ENCODE results near the gene CAMTA1. TPM values are rescaled to one million over a fixed set of nuclear protein-coding genes. Genes with fewer than 3 reads are reported as not detected.

CAMTA1 gene
- polyA plus RNA-seq, 4 donors: 89.3 to 98.2 (median 92.9) TPM

DNA sequence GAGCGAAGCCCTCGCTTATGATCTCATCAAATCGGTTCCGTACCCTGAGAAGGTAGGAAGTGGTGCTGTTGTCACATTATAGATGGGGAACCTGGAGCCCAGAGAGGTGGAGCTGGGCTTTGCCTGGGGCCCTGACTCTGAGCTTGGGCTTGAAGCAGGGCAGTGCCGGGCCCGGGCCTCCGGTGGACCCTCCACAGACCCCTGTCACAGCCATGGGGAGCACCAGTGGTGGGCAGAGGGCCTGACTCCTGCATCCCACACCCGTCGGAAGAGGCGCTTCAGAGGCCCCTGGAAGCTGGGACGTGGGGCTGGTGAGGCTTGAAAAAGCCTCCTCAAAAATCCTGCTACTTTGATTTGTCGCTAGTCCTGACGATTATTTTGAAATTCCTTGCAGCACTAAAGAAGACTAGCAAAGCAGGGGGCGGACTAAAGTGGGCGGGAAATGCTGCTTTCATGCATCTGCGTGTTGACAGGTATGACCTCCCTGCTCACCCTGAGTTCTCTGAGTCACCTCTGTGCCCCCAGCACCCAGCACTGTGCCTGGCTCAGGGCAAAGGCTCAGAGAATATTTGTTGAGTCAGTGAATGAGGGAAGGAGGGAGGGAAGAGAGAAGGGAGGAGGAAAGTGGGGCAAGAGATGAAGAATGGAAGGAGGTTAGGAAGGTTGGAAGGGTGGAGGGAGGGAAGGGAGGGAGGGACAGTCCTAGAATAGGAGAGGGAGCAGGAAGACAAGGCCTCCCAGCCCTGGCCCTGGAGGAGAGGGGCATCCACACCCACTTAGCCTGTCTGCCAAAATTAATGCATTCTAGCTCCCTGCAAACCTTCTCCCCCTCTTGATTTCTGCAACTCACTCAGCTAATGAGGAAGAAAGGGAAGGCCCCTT is 723.0 kb downstream of the CAMTA1 start:
- no peak for DNase-seq (ENCODE audit: low read depth in 4 of 4, low spot score in 3 of 4)

DNA sequence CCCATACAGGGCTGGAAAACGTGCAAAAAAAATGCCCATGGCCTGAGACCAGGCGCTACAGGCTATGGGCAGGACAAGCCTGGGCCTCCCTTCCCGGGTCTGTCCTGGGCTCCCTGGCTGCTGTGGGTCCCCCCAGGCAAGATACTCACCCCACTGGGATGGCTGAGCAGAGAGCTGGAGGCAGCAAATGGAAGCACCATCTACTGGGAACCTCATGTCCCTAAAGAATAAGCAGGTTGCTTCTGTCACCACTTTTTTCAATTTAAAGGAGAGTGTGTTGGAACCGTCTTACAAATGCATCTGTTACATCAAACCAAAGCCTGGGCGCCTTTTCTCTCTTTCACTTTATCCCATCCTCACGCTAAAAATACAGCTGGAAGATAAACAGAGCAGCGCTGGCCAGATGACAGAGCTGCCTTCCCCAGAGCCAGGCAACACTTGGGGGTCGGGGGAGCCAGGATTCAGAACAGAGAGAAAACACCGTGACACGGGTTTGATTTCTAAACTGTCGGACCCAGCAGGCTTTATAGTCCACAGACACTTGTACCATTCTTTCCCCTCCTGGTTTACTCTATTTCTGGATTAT is 723.8 kb downstream of the CAMTA1 start:
- no peak for DNase-seq (ENCODE audit: low read depth in 4 of 4, low spot score in 3 of 4)

DNA sequence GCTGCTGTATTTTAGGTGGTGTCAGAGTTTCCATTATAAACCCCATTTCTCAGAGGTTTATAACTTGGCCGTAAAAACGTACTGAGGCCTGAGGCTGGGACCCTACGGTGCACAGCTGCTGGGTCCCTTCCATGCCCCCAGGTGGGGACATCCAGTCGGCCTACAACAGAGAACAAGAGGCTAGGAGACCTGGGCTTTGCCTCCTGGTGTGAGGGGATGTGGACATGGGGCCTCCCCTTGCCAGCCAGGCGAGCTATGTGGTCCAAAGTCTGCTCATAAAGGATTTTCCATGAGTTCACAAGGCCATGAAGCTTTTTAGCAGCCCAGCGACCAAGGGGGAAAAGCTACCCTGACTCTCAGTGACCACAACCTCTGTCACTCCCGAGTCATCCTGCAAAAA is 724.3 kb downstream of the CAMTA1 start:
- DNase-seq (ENCODE audit: low read depth in 4 of 4, low spot score in 3 of 4): no peak

DNA sequence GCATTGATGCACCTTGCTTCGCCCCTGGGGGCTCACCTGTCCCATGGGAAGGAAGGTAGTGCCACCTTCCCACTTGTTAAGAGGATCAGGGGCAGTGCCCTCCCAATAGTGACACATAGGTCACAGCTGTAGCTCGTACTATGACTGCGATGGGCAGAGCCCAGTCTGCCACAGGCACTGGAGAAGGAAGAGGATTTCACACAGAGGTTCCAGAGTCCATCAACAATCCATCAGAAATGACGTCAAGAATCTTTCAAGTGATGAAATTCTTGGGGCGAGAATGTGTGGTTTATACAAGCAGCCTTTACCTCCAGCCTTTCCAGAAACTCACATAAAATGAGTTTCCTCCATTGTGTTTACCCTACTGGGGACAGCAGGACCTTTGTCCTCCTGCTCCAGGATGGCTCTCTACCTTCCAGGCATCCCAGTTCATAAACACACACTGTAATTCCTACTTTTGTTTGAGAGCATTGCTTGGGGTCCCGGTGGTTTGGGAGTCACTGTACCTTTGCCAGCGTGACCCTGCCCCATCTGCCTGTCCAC is 725.2 kb downstream of the CAMTA1 start:
- DNase-seq (ENCODE audit: low read depth in 4 of 4, low spot score in 3 of 4): no peak

DNA sequence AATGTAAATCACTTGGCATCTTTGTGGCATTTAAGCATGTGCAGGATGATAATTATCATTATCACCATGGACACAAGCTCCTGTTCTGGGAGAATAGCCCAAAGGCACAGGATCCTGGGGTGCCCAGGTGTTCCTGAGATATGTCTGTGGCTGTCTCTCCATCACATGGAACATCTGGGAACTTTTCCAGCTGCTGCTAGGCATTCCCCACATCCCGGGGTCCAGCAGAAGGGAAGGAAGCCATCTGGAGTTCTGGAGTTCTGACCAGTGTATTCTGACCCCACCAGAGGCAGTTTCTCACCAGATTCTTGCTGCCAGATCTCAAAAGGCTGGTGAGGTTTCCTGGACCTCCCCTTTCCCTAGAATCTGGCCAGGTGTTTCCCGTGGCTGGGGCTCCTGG is 726.1 kb downstream of the CAMTA1 start:
- DNase-seq (ENCODE audit: low read depth in 4 of 4, low spot score in 3 of 4): no peak

DNA sequence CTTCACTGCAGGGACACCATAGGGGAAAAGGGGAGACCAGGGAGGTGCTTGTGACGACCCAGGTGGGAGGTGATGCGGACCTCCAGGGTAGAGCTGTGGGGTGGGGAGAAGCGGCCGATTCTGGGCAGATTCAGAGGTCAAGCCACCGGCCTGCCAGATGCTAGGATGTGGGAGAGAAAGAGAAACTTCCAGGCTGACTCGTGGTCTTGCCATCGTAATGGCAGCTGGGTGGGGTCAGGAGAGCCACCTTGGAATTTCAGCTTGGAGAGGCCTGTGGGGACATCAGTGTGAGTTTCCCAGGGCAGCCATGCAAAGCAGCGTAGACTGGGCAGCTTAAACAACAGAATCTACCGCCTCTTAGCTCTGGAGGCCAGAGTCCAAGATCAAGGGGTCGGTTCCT is 727.8 kb downstream of the CAMTA1 start:
- DNase-seq (ENCODE audit: low read depth in 4 of 4, low spot score in 3 of 4): no peak

DNA sequence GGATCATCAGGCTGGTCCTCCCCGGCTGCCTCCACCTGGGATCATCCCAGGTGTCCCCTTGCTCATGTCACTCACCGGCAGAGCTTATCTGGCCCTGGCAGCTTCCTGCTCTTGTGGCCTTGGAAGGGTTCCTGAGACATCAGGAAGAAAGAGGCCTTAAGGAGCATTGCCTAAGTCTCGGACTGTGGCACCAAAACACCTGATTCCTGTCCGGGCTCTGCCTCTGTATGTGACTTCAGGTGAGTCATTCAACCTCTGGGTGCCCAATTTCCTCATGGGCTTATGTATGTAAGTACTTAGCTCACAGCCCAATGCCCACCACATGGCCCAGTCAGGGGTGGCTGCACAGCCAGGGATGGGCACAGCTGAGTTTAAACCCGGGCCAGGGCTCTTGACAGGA is 729.9 kb downstream of the CAMTA1 start:
- no peak for DNase-seq (ENCODE audit: low read depth in 4 of 4, low spot score in 3 of 4)

DNA sequence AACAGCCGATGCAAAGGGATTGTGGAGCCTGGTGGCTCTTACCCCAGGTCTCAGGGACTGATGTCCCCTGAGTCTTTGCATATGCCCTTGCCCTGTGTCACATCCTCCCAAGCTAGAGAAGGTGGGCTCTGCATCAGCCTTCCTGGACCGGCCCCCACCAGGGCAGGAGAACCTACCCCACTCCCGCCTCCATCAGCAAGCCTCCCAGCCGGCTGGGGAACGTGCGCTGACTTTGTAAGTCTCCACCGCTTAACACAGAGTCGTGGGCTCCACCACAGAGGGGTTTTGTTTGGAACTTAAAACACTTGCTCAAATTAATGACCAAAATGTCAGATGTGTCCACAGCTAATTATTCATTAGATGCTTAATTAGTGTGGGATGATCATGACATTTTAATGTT is 730.6 kb downstream of the CAMTA1 start:
- DNase-seq (ENCODE audit: low read depth in 4 of 4, low spot score in 3 of 4): no peak

DNA sequence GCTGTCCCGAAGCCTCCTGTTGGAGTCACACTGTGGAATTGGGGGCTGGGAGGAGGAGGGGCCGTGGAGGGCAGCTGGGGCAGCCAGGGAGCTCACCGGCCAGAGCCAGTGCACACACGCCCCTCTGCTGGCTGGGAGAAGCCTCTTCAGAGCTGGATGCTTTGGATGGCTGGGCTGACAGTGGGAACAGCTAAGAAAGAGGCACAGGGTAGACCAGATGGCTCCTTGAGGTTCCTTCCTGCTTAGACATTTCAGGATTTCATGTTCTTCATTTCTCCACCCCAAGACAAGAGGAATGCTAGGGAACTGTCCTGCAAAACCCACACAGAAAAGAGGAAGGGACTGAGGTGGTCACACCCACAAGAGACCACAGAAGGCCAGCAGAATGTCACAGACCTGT is 731.1 kb downstream of the CAMTA1 start:
- DNase-seq (ENCODE audit: low read depth in 4 of 4, low spot score in 3 of 4): no peak

DNA sequence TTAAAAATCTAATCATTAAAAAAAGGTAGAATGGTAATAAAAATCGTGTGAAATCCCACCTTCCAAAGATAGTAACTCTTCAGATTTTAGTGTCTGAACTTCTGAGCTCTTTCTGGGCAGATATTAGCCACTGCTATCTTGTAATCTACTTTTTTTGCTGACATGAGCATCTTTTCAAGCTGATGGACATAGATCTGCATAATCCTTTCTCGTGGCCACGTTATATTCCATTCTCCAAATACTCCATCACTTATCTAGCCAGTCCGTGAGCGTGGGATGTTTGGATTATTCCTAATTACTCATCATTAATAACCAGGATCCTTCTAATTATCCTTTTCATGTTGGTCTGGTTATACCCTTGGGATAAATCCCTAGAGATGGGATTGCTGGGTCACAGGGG is 731.7 kb downstream of the CAMTA1 start:
- DNase-seq (ENCODE audit: low read depth in 4 of 4, low spot score in 3 of 4): no peak

DNA sequence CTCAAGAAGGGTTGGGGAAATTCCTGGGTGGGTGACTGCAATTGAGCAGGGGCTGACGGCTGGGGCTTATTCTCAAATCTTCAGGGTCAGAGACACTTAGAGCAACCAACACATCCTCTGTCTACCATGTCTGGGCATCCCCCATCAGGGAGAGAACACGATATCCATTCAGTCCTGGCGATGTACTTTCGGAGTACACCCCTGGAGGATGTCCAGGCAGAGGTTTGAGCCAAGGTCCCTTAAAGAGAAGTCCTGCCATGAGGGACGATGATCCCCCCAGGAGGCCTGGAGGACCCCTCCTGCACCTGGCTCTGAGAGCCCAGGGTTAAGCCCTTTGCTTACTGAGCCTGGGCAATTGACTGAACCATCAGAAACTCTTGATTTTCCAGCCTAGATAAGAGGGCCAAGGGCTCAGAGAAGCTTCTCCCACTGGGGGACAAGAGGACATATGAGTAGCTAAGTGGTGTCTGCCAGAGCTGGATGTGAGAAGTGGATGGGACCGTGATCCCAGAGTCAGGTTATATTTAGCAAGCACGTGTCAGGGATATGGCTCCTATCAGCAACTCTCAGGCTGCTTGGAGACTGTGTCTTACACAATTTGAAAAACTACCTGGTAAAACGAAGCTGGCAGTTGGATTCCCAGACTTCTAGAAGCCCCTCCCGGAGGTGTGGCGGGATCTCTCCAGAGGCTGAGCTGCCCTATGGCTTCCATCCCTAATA is 732.5 kb downstream of the CAMTA1 start:
- DNase-seq (ENCODE audit: low read depth in 4 of 4, low spot score in 3 of 4): no peak

DNA sequence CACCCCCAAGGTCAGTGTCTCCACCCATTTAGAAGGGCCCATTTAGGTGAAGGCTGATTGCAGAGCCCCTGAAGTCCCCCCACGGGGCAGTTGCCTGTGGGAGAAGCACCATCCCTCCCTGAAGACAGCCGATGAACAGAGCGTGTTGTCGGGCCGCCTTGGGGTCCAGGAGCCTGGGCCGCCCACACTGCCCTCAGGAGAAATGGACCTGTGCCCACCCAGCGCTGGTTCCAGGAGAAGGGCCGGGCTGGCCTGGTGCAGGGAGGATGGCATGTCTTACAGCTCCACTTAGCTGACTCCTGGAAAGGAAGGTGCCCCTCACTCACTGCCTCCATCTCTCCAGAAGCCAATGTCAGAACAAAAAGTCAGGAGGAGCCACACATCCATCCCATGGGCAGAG is 733.2 kb downstream of the CAMTA1 start:
- no peak for DNase-seq (ENCODE audit: low read depth in 4 of 4, low spot score in 3 of 4)

DNA sequence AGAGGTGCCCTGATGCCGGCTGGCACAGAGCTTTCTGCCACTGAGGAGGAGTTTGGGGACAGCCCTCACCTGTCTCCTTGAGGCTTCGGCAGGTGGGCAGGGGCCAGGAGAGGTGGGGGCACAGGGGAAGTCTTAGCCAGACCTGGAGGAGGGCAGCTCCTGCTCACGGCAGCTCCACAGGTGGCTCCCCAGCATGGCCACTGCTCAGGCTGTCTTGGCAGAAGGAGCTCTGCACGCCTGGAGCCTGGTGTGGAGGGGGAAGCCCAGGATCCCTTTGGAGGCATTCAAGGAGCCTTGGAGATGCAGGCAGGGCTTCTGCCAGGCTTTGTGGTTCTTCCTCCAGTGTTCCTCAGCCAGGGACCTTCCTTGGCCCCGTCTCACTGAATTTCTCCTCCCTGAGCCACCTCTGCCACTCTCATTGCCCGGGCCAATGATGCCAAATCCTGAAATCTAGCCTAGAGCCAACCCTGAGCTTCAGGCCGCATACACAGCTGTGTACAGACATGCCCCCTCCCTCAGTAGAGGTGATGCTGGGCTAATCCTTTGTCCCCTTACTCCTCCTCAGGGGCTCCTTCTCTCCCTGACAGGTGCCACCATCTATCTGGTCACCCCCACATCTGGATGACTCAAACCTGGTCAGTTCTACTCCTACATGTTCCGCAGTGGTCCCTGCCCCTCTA is 734.1 kb downstream of the CAMTA1 start:
- DNase-seq (ENCODE audit: low read depth in 4 of 4, low spot score in 3 of 4): no peak

DNA sequence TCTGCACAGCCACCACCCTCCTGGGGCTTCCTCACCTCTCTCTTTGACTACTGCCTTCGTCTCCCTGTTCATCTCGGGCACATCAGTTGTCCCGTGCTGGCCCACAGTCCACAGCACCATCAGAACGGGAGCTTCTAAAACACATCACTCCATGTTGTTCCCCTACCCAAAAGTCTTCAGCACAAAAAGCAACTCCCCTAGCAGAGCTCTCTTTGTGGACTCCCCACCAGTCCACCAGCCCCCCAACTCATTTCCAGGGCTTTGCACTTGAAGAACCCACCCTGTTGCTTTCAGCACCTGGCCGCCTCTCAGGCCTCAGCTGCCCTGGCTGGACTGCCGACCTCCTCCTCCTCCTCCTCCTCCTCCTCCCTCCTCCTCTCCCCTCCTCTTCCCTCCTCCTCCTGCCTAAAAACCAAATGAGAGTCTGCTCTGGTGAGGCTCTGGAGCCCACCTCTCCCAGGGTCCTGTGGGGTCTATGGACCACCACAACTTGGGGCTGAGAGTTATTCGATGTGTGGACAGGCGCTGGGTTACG is 734.7 kb downstream of the CAMTA1 start:
- DNase-seq (ENCODE audit: low read depth in 4 of 4, low spot score in 3 of 4): no peak

DNA sequence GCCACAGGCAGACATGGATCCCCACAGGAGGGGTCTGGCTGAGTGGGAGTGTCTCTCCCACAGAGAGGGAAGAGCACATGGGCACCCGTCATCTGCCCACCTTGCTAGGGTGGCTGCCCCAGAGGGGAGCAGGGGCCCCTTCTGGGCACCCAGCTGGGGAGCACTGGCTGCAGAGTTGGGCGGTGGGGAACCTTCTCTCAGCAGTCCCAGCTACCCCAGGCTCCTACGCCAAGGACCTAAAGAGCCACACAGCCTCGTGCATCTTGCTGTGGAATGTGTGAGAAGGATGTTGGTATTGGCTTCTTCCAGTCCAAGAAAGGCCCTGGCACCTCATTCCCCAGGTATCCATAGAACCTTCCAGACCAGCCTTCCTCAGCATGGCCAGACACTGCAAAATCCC is 735.2 kb downstream of the CAMTA1 start:
- DNase-seq (ENCODE audit: low read depth in 4 of 4, low spot score in 3 of 4): no peak

DNA sequence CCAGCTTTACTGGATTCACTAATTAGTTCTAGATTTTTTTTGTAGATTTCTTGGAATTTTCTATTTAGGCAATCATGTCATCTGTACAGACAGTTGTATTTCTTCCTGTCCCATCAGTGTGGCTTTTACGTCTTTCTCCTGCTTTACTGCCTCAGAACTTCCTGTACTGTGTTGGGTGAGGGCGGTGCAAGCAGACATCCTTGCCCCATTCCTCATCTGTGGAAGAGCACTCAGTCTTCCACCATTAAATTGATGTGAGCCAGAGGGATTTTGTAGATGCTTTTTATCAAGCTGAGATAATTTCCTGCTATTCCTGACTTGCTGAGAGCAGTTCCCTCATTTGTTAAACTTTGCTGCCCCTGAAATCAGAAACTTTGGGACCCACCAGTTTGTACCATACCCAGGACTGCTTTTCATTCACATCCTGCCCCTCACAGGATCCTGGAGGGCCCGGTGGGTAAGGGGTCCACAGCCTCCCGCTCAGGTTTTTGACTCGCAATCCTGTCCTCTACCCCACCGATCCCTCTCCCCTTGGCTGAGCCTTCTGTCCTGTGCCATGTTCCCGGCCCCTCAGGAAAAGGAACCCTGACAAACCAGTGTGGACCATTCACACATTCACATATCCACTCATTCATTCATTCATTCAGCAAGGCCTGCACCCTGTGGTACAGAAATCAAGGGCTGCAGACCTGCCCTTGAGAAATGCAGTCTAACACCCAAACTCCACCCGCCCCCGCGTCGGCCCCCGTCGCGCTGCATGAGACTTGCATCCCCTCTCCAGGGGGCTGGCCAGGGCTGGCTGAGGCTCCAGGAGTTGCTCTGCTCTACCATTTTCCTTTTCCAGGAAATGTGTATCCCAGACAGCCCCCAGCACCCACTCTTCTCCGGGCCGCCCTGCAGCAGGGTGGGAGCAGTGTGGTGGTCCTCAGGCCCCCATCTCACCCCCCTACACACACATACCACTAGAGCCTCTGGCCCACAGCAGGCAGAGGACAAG is 739.4 kb downstream of the CAMTA1 start:
- no peak for DNase-seq (ENCODE audit: low read depth in 4 of 4, low spot score in 3 of 4)

DNA sequence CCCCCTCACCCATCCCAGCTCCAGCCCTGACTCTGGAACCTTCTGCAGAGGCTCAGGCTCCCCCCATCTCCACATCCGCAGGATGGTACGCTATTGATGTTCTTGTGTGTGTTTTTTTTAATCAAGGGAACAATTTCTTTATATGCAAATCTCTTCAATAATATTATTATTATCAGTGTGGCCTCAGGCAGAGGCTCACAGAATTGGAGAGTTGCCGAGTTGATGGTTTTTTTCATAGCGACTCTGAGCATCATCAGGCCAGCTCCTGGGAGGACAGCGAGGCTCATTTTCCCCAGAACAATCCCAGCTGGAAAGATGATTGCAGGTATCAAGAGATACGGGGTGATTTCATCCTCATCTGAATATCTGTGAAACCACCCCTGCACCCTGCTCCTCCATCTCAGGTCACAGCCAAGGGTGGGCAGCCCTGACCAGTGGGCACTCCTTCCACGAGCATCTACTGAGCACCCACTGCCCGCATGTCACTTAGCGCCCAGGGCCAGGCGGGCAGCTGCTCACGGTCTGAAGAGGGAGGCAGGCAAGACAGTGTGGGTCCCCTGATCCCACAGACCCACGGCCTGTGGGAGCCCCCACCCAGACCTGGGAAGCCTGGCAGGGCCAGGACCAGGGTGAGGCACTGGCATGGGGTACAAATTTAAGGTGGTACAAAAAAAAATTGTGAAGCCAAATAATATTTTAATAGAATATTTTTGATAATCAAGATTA is 740.2 kb downstream of the CAMTA1 start:
- DNase-seq (ENCODE audit: low read depth in 4 of 4, low spot score in 3 of 4): no peak

DNA sequence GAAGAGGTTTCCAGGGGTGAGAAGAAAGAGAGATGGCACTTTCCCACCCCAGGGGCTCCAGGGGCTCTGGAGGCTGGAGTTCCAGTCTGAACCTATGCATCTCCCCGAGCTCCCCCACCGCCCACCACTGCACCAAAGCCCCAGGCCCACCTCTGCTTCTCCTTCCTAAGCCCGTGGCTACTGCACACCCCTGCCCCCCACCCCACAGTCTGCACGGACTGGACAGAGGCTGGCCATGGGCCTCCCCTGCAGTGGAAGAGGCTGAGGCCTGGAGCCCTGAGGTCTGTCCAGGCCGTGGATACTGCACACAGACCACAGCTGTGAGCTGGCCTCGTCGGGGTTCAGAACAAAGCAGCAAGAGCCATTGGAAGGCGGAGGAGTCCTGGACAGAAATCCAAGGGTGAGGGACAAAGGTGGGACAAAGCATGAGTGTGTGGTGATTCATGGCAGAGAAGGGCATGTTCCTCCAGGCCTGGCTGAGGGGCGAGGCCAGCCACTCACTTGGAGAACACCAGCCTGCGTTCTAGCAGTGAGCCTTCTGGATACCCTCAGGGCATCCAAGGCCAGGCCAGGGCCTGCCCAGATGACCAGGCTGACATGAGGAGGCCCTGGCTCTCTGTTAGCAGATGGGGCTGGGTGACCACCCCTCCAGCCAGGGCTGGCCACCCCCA is 741.1 kb downstream of the CAMTA1 start:
- DNase-seq (ENCODE audit: low read depth in 4 of 4, low spot score in 3 of 4): no peak

All from right renal pelvis (tissue), 4 donors.